Upper lobe of left lung (tissue), 6 donors: ENCODE measurements around the gene CCDC198. TPM values are rescaled to one million over a fixed set of nuclear protein-coding genes. Genes with fewer than 3 reads are reported as not detected.

Experiments
- ATAC-seq, 2 donors: fragments of 200-7000 bp; cut with Tn5 transposase; one replicate each; pipeline ENCODE4 v1.9.1; 2022; ENCODE audit warnings: mild to moderate bottlenecking in 2 of 2, moderate library complexity in 2 of 2; ENCODE audit not compliant: low FRiP score in 2 of 2
- DNase-seq, 2 donors: peaks; one replicate each; pipeline ENCODE4 v3.0.0-alpha.2; 2019 to 2020
- H3K27ac ChIP-seq, 4 donors: fragments of 200-600 bp; sonication (generic); one replicate each; pipeline ENCODE4 v1.5.1; 2016 to 2019
- H3K27me3 ChIP-seq, 4 donors: fragments of 200-600 bp; sonication (generic); one replicate each; pipeline ENCODE4 v1.5.1; 2017 to 2019
- H3K36me3 ChIP-seq, 4 donors: fragments of 200-600 bp; sonication (generic); one replicate each; pipeline ENCODE4 v1.5.1; 2016 to 2019
- H3K4me1 ChIP-seq, 4 donors: fragments of 200-600 bp; sonication (generic); one replicate each; pipeline ENCODE4 v1.5.1; 2018 to 2019
- H3K4me3 ChIP-seq, 4 donors: fragments of 200-600 bp; sonication (generic); one replicate each; pipeline ENCODE4 v1.5.1; 2017 to 2019; ENCODE audit warnings: mild to moderate bottlenecking in 2 of 4, moderate library complexity in 1 of 4
- H3K9me3 ChIP-seq, 4 donors: fragments of 200-600 bp; sonication (generic); one replicate each; pipeline ENCODE4 v1.5.1; 2018 to 2019
- EP300 ChIP-seq, 4 donors: sonication (generic); formaldehyde crosslinking; IDR thresholded peaks; one replicate each; pipeline ENCODE4 v1.5.1; 2017; ENCODE audit warnings: antibody characterized with exemption in 4 of 4, control low read depth in 2 of 4
- POLR2A ChIP-seq, 4 donors: fragments of 450-650 bp; IDR thresholded peaks; one replicate each; pipeline ENCODE4 v1.5.1; 2016 to 2017; ENCODE audit warnings: antibody characterized with exemption in 4 of 4, mild to moderate bottlenecking in 2 of 4
- POLR2AphosphoS5 ChIP-seq, 2 donors: sonication (generic); formaldehyde crosslinking; IDR thresholded peaks; one replicate each; pipeline ENCODE4 v1.5.1; 2017; ENCODE audit warnings: antibody characterized with exemption in 2 of 2
- WGBS, 2 donors: methylation state at CpG; one replicate each; pipeline ENCODE4 v1.1.5; 2017 to 2018; 5-methylcytosine and 5-hydroxymethylcytosine counted together
- total RNA-seq, 6 donors: library from RNA; depleted of rRNA in 4 of 6; stranded (reverse); fragments of >200 nt in 4 of 6; gene quantifications; one replicate each; pipeline versions ENCODE4 v1.1.0 to v1.2.1, GENCODE V29; 2016 to 2021
- TF ChIP-seq, protein P1 (sequence below), 6 experiments: fragments of 450-650 bp in 4 of 6; fragments of 200-600 bp in 2 of 6; sonication (generic) in 2 of 6; IDR thresholded peaks; one replicate each; pipeline ENCODE4 v1.5.1; 2016 to 2019; ENCODE audit warnings: antibody characterized with exemption in 6 of 6
- donor health status: DM: no; HTN: no; CAD: no; lungs with moderate emphysema.
- donor health status: DM: no; HTN: yes; CAD: no; lungs with severe emphysema.

Gene CCDC198
- total RNA-seq, 6 donors from 2014 or later: not detected

DNA sequence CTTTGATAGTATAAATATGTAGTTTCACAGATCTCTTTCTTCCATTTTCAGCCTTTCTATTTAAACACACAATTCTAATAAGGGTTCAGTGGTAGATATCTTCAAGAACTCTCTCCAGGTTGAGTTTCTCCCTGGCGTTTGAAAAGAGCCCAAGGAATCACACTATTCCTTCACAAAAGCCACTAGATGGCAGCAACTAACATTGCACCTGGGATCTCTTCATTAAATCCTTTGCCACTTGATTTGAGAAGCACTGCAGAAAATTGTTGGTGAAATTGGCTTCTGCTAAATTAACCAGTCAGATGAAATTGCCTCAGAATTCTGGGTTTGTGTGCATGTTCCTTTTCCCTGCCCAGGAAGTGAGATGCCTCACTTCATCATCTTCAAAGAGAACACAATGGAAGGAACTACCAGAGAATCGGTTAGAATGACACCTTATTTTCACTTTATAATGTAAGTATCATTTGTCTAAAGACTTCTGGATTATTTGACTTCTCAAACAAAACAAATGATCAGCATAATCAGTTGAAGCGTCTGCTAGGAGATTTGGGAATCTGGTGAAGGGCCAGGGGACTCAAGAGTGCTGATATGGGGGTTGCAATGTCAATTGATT is 6.8 kb downstream of the CCDC198 start:
- DNase-seq (no peak), ATAC-seq (peak in 1 of 2 donors; percentile 76)
- Histone ChIP-seq H3K4me1 (no peaks in the 10 kb centered on the region), H3K27me3 (no peaks in the 10 kb centered on the region), H3K9me3 (no peaks in the 10 kb centered on the region), H3K4me3 (no peak overlapping the region), H3K36me3 (no peaks in the 10 kb centered on the region), H3K27ac (no peak overlapping the region)
- WGBS, 2 donors: 23 to 34% methylated on average over 3 of the region's 3 CpGs
- TF ChIP-seq EP300 (IDR thresholded peaks at IDR 0.05) (no peak), POLR2A (IDR thresholded peaks at IDR 0.05) (no peak)
- TF ChIP-seq, protein P1, sequence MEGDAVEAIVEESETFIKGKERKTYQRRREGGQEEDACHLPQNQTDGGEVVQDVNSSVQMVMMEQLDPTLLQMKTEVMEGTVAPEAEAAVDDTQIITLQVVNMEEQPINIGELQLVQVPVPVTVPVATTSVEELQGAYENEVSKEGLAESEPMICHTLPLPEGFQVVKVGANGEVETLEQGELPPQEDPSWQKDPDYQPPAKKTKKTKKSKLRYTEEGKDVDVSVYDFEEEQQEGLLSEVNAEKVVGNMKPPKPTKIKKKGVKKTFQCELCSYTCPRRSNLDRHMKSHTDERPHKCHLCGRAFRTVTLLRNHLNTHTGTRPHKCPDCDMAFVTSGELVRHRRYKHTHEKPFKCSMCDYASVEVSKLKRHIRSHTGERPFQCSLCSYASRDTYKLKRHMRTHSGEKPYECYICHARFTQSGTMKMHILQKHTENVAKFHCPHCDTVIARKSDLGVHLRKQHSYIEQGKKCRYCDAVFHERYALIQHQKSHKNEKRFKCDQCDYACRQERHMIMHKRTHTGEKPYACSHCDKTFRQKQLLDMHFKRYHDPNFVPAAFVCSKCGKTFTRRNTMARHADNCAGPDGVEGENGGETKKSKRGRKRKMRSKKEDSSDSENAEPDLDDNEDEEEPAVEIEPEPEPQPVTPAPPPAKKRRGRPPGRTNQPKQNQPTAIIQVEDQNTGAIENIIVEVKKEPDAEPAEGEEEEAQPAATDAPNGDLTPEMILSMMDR (IDR thresholded peaks at IDR 0.05): peak in 4 of 6 experiments; percentile 29 to 49 (median 35)

DNA sequence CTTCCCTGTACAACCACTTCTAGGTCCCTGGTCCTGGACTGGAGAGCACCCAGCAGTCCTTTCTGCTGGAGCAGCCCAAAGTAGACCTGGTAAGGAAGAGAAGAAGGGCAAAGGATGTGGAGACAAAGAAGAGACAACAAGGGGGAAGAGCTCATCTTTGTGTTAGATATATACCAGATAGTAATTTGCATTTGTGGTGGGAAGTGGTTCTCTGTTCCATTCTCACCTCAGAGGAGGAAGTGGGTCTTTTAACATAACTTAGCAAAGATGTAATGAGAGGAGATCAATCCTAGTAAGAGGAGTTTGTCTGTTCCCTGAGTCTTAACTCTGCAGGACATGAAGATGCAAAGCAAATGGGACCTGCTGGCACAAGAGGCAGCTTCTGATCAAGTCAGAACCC is 8.0 kb downstream of the CCDC198 start:
- Histone ChIP-seq H3K9me3 (no peaks in the 10 kb centered on the region), H3K27ac (no peak overlapping the region), H3K27me3 (no peaks in the 10 kb centered on the region), H3K4me3 (no peak overlapping the region), H3K4me1 (no peaks in the 10 kb centered on the region), H3K36me3 (no peaks in the 10 kb centered on the region)
- no peak for ATAC-seq
- TF ChIP-seq EP300 (IDR thresholded peaks at IDR 0.05) (no peak), POLR2A (IDR thresholded peaks at IDR 0.05) (no peak), POLR2AphosphoS5 (IDR thresholded peaks at IDR 0.05) (no peak)
- TF ChIP-seq, protein P1 (IDR thresholded peaks at IDR 0.05): no peak
- DNase-seq: no peak

DNA sequence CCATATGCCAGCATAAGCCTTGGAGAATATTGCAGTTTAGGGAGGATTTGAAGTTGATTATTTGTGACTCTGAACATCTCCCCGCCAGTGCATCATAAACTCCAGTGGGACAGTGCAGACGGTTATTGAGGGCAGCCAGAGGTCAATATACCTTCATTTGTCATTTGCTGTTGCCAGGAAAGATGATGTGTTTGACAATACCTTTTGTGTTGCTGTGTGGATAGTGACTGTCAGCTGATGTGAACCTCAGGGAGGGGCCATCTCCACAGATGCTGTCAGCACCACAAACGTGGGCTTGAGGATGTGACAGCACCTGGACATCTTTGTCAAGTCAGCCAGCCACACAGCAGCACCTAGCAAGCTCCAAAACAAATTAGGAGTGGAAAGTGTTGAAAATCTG is 11.5 kb downstream of the CCDC198 start:
- no peaks in the 10 kb centered on the region for H3K4me1 ChIP-seq
- WGBS, 2 donors: 44 to 57% methylated on average over 3 of the region's 3 CpGs
- H3K27me3 ChIP-seq: no peaks in the 10 kb centered on the region
- TF ChIP-seq POLR2AphosphoS5 (IDR thresholded peaks at IDR 0.05): no peak
- no peak for TF ChIP-seq POLR2A (IDR thresholded peaks at IDR 0.05)
- TF ChIP-seq, protein P1 (IDR thresholded peaks at IDR 0.05): no peak
- TF ChIP-seq EP300 (IDR thresholded peaks at IDR 0.05): no peak
- ATAC-seq (no peak), DNase-seq (no peak)
- H3K9me3 ChIP-seq: no peaks in the 10 kb centered on the region
- no peak overlapping the region for H3K4me3 ChIP-seq
- H3K27ac ChIP-seq: no peak overlapping the region
- no peaks in the 10 kb centered on the region for H3K36me3 ChIP-seq

DNA sequence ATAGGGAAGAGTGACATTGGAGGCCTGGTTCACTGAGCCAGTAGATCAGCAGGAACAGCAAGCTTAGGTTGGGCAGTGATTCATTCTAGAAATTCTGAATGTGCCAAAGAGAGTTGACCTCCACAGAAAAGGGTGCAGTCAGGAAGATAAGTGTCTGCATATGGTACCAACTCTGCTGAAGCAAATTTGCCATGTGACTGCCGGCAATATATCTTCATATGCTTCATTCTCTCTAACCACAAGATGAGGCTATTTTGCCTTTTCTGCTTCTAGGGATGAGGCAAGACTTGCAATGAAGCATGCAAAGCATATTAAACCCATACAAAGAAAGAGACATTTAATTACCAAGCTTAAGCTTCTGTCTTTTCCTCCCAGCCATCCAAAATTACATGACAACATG is 13.6 kb downstream of the CCDC198 start:
- no peak for TF ChIP-seq POLR2AphosphoS5 (IDR thresholded peaks at IDR 0.05)
- TF ChIP-seq POLR2A (IDR thresholded peaks at IDR 0.05): no peak
- TF ChIP-seq EP300 (IDR thresholded peaks at IDR 0.05): no peak
- TF ChIP-seq, protein P1 (IDR thresholded peaks at IDR 0.05): no peak
- WGBS, 2 donors: 93 to 100% methylated on average over 1 of the region's 1 CpG
- no peaks in the 10 kb centered on the region for H3K36me3 ChIP-seq

DNA sequence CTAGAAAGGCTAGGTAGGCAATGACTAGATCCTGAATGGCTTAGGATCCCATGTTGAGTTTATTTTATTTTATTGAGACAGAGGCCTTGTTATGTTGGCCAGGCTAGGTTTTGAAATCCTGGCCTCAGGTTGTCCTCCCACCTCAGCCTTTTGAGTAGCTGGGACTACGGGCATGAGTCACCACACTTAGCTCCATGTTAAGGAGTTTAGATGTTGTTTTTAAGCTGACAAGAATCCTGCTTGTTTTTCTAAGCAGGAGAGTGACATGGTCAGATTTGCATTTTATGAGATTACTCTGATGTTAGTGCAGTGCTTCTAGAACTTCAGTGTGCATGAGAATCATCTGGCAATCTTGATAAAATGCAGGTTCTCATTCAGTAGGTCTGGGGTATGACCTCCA is 14.5 kb downstream of the CCDC198 start:
- Histone ChIP-seq H3K36me3 (no peaks in the 10 kb centered on the region), H3K9me3 (no peaks in the 10 kb centered on the region), H3K4me1 (no peaks in the 10 kb centered on the region), H3K4me3 (no peak overlapping the region), H3K27me3 (no peaks in the 10 kb centered on the region), H3K27ac (no peak overlapping the region)
- 69 to 77% methylated on average over 1 of the region's 1 CpG for WGBS, 2 donors
- DNase-seq: peak in 1 of 2 donors; percentile 26
- TF ChIP-seq POLR2AphosphoS5 (IDR thresholded peaks at IDR 0.05) (no peak), EP300 (IDR thresholded peaks at IDR 0.05) (no peak), POLR2A (IDR thresholded peaks at IDR 0.05) (no peak)
- TF ChIP-seq, protein P1 (IDR thresholded peaks at IDR 0.05): no peak
- ATAC-seq: peak in 1 of 2 donors; percentile 30

More for the DNA sequence above, 13.6 kb downstream of the CCDC198 start:
- Histone ChIP-seq H3K9me3 (no peaks in the 10 kb centered on the region), H3K4me1 (no peaks in the 10 kb centered on the region), H3K27me3 (no peaks in the 10 kb centered on the region), H3K4me3 (no peak overlapping the region), H3K27ac (no peak overlapping the region)
- no peak for ATAC-seq
- no peak for DNase-seq
